GM18858 (cell line): ENCODE data around the gene MIGA2.

Source experiments
- ATAC-seq: cut with Tn5 transposase; IDR thresholded peaks from one replicate; pipeline ENCODE4 v1.9.1; 2021; ENCODE audit not compliant: unreplicated experiment

The MIGA2 gene

GRCh38 chr9:129118799-129119198 lies 82.4 kb downstream of the MIGA2 start:
- no peak for ATAC-seq

- no peak for ATAC-seq
Observed at GRCh38 chr9:129121483-129121882, 85.1 kb downstream of the MIGA2 start.
